Germinal center (tissue), 1 donor: ENCODE data around the gene S100A4.
"Not testable (repeated sequence)": the region's sequence is repeated elsewhere in the genome, so short reads cannot be mapped to it uniquely, and the experiment has no call there.

ENCODE experiments used
- DNase-seq: peaks from one replicate; pipeline ENCODE4 v3.0.0; 2012; ENCODE audit warnings: mixed read lengths, low spot score

Gene S100A4

DNA sequence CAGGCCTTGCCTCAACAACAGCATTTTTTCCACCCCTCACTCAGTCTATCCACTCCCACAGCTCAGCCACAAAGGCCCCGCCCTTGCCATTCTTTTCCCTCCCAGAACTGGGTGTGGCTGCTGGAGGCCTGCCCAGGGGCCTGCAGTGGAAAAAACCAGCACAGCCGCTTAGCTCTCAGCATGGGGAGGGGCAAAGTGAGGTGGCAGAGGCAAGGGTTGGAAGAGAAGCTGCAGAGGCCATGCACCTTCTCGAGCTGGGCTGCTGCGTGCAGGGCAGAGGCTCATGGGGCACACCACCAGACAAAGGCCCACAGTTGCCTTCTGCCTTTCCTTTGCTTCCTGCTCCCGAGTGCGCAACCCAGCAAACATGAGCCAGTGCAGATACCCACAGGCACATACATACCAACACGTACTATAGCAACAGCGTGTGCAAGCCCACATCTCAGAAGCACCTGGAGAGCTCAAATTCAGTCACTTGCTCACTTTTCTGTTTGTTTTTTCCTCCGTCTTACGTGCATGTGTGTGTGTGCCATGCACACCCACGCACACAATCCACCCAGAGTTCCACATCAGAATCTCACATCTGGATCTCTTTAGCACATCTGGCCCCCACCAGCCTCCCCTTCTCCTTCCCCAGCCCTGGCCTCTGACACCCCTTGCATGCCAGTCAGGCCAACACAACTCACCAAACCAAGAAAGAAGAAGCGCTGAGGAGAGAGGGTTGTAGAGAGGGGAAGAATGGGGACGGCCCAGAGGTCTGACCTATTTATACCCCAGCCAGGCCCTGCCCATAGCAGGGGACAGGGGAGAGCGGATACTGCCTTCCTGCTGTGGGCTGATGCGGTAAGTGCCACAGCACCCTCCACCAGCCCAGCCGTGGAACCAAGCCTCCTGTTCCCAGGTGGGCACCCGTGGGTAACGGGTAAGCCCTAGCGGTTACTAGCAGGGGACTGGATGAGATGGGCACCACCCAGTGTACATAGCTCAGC is at the start of gene S100A4:
Gene S100A4 (minus strand): TSS at position 740 of the 989 bp plus-strand sequence. CDS start 1,012 bp downstream, outside the sequence.
- peak; percentile 53 for DNase-seq

DNA sequence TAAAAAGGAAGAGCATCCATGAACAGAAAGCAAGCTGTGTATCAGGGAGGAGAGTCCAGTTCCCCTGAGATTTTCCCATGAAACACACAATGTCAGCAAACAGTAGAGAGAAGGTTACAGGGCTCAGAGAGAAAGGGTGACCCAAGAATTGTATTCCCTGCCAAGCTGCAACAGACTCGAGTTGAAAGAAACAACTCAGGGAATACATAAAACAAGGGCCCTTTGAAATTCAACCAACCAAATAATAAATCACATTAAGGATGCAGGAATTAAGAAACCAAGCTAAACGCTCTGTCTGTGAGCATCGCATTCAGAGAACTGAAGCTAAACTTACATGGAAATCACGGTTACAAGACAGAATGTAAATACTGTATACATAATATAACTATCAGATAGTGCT is 47.1 kb upstream of the S100A4 start:
- DNase-seq, result no peak

DNA sequence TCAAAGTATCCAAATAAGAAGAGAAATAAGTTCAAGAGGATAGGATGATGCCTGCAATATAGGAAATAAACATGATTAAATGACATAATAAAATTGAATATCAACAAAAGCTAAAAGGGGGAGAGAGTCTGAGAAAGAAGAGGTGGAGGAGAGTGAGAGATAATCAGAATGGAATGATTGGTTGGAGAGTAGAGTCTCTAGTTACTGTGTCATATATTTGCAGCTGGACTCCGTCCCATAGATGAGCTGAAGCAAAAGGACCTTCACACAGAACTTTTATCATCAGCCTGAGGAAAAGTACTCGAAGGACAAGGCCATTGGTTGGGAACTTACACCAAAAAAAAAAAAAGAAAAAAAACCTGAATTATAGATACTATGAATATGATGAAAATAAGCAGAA is 42.9 kb upstream of the S100A4 start:
- DNase-seq, result no peak

DNA sequence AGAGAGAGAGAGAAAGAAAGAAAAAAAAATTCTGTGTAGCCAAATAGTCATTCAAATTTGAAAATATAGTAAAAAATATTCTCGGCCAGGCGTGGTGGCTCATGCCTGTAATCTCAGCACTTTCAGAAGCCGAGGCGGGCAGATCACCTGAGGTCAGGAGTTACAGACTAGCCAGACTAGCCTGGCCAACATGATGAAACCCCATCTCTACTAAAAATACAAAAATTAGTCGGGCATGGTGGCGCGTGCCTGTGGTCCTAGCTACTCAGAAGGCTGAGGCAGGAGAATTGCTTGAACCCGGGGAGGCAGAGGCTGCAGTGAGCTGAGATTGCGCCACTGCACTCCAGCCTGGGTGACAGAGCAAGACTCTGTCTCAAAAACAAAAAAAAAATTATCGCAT is 42.4 kb upstream of the S100A4 start:
- not testable (repeated sequence) for DNase-seq

DNA sequence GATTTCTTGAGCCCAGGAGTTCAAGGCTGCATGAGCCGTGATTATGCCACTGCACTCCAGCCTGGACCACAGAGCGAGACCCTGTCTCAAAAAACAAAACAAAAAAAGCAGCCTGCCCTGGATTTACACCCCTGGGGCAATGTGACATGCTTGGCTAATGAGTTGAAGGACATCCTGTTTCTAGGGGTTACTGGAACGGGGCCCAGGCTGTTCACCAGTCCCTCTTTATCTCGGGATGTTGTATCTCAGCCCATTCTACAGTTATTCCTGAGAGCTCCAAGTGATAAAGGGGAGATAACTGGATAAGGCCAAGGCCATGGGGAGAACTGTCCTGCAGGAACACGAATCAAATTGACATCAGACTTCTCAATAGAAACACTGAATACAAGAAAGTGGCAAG is 41.7 kb upstream of the S100A4 start:
- DNase-seq, result no peak

DNA sequence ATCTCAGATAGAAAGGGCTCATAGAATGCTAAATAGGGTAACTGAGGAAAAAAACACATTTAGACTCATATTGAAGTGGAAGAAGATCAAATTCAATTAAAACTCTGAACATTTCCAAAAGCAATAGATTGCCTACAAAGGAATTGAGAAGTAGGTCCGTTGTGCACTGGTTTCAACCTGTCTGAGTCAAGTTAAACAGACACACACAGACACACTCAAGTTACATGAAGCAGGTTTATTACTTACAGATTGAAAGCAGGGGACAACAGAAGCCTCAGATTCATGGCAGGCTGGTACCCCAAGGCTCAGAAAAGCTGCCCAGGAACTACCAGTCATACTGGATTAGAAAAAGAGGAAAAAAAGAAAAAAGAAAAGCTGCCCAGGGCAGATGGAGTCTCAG is 40.7 kb upstream of the S100A4 start:
- DNase-seq, result no peak

DNA sequence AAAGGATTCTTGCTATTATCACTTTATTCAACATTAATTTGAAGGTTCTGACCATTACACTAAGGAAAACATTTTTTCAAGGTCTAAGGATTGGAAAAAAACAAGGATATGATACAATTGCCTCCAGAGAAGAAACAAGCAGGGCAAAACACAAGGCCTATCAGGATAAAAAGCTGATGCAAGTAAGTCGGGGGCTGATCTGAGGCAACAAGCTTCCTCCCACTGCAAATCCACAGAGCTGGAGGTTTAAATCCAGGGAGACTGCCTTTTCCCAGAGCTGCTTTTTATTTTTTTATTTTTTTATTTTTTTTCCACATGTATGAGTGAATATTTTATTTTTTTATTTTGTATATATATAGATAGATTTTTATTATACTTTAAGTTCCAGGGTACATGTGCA is 39.4 kb upstream of the S100A4 start:
- no peak for DNase-seq

DNA sequence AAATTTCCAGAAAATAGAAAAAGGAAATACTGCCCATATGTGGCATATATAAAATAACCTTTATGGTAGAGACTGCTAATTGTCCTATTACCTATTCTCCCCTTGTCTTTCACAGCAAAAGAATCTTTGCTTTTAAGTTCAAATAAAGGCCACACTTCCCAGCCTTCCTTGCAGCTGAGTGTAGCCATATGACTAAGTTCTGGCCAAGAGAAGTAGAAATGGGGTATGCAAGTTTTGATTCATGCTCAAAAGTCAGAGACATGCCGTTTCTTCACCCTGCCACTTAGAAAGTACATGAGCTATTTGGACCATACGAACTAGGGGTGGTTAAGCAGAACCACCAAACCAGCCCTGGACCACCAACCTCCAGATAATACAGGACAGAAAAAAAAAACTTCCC is 38.4 kb upstream of the S100A4 start:
- DNase-seq, result no peak

DNA sequence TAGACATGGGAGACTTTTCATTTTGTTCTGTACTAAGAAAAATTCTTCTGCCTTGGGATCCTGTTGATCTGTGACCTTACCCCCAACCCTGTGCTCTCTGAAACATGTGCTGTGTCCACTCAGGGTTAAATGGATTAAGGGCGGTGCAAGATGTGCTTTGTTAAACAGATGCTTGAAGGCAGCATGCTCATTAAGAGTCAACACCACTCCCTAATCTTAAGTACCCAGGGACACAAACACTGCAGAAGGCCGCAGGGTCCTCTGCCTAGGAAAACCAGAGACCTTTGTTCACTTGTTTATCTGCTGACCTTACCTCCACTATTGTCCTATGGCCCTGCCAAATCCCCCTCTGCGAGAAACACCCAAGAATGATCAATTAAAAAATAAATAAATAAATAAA is 37.9 kb upstream of the S100A4 start:
- DNase-seq, result not testable (repeated sequence)

DNA sequence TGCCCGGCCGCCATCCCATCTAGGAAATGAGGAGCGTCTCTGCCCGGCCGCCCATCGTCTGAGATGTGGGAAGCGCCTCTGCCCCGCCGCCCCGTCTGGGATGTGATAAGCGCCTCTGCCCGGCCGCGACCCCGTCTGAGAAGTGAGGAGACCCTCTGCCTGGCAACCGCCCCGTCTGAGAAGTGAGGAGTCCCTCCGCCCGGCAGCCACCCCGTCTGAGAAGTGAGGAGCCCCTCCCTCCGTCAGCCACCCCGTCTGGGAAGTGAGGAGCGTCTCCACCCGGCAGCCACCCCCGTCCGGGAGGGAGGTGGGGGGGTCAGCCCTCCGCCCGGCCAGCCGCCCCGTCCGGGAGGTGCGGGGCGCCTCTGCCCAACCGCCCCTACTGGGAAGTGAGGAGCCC is 37.2 kb upstream of the S100A4 start:
- DNase-seq, result not testable (repeated sequence)

DNA sequence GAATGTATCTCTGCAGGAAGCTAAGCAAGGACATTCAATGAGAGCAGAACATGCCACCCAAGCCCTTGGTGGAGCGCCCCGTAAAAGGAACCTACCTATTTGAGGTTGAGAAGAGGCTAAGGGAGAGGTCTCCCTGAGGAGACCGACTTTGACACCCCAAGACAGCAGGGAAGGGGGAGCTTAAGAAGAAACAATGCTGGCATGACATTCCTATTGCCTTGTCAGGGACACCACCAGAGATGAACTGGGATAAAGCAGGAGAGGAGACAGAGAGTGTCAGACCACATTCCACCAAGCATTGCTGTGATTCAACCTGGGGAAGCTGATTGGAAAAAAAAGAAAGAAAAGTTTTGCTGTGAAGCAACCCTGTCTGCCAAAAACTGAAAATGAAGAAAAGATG is 33.3 kb upstream of the S100A4 start:
- DNase-seq, result no peak

DNA sequence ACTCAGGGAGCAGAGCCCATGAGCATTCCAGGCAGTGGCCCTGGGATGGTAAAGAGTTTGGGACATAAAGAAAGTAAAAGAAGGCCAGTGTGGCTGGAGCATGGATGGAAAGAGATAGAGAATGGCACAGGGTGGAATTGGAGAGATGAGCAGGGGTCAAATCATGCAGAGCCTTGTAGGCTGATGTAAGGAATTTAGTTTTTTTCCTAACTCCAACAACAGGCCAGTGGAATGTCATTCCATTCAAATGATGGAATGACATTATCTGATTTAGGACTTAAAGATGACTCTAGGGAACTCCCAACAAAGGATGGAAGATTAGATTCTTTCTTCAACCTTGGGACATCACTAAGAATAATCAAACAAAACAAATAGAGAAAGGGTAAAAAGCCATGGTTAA is 32.9 kb upstream of the S100A4 start:
- DNase-seq, result no peak

DNA sequence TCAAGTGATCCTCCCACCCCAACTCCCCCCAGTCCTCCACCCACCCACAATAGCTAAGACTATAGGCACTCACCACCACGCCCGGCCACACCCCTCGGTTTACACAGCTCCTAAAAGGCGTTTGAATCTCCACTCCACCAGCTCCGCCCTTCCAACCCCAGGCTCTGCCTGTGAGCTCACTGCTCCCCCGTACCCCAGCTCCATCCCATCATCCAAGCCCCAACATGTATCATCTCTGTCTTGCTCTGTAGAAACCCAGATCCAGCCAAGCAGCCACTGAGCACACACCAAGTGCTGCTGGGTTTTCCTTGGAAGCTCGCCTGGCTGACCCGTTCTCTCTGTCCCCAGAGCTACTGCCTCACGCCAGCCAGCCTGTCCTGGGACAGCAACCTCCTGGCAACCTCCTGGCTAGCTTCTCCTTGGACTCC is 32.0 kb upstream of the S100A4 start:
- no peak for DNase-seq

DNA sequence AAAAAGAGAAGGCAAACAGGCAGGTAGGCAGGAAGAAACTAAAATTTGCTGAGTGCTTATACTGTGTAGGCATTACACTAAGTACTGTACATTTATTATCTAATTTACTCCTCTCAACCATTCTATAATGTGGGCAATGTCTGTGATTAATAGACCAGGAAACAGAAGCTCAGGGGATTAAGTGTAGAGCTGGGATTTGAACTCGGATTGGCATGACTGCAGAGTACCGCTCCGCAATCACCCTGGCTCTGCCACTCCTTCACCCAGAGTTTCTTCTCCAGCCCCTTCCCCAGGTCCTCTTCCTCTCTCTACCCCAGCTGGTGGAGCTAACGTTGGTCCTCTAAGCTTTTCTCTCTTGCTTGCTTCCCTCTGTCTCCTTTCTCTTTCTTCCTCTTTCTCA is 31.5 kb upstream of the S100A4 start:
- no peak for DNase-seq

DNA sequence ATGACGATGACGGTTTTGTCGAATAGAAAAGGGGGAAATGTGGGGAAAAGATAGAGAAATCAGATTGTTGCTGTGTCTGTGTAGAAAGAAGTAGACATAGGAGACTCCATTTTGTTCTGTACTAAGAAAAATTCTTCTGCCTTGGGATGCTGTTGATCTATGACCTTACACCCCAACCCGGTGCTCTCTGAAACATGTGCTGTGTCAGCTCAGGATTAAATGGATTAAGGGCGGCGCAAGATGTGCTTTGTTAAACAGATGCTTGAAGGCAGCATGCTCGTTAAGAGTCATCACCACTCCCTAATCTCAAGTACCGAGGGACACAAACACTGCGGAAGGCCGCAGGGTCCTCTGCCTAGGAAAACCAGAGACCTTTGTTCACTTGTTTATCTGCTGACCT is 29.9 kb upstream of the S100A4 start:
- not testable (repeated sequence) for DNase-seq

DNA sequence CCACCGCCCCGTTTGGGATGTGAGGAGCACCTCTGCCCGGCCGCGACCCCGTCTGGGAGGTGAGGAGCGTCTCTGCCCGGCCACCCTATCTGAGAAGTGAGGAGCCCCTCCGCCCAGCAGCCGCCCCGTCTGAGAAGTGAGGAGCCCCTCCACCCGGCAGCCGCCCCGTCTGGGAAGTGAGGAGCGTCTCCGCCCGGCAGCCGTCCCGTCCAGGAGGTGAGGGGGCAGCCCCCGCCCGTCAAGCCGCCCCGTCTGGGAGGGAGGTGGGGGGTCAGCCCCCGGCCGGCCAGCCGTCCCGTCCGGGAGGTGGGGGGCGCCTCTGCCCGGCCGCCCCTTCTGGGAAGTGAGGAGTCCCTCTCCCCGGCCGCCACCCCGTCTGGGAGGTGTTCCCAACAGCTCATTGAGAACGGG is 29.5 kb upstream of the S100A4 start:
- not testable (repeated sequence) for DNase-seq

DNA sequence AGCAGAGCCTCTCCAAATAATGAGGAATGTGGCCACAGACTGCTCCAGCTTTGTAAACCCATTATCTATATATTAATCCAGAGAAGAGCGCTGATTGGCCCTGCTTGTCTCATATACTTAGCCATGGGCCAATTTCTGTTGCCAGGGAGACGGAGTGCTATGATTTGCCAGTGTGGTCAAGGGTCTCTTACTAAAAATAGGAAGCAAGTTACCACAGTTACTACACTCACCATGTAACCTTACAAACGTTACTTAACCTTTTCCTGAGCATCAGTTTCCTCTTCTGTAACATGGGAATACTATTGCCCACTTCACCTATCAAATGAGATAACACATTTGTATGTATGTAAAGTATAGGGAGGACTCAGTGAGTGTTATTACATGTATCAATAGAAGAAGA is 27.7 kb upstream of the S100A4 start:
- no peak for DNase-seq

DNA sequence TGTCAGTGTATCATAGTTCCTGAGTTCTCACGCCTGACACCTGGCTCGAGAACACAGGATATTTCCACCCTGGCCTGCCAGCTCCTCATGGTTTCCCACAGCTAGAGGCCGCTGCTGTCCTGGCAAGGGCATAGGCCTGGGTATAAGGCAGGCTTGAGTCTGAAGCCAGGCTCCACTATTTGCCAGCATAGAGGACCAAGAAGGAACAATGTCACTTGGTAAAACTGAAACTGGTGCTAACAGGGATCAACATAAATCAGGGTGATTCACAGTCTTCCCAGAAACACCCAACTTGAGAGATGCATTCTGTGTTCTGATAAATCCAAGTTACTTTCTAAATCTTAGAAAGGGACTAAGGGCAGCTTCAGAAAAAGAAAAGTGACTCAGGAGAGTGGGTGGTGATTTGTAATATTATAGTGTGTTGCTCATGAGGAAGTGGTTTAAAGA is 27.0 kb upstream of the S100A4 start:
- peak; percentile 58 for DNase-seq

DNA sequence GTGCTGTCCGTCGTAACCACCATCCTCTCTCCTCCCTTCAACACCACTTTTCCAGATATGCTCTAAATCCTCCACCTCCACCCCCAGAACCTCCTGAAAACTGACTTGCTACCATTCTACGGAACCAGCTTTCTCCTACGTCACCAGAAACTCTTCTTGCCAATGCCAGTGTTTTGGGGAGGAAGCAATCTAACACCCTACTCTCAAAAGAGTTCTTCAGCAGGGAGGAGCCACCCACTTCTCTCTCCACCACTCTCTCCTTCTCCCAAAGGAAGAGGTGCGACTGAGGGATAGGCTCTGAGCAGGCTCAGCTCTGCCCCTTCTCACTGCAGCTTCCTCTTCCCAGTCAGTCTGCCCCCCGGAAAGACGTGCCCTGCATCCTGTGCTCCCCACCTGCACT is 26.1 kb upstream of the S100A4 start:
- DNase-seq, result no peak

DNA sequence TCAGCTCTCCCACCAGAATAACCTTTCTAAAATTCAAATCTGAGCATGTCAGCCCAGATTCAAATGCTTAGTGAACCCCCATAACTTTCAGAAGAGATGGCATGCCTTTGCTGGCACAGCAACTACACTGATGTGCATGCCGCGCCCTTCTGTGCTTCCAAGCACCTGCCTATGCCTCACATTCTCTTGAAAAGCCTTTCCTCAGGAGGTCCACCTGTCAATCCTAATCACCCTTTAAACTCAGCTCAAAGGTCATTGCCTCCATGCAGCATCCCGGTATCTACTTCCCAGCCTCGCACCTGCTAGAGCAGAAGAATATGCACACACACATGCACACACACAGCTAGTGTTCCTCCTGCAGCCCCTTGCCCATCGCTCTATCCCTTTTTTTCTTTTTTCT is 25.3 kb upstream of the S100A4 start:
- DNase-seq, result no peak

DNA sequence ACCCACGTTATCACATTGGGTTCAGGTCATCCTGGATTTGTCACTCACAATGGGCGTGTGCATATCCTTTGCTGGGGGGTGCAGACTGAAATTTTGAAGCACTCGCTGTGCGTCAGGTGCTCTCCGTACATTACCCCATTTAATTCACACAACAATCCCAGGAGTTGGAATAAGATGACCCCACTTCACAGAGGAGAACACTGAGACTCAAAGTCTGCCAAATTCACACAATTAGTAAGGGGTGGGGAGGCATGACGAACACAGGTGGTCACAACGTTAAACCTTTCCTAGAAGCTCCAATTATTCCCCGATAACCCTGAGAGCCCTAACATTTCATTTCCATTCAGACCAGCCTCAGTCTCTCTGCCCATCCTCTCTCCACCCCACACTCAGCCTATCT is 23.9 kb upstream of the S100A4 start:
- no peak for DNase-seq

DNA sequence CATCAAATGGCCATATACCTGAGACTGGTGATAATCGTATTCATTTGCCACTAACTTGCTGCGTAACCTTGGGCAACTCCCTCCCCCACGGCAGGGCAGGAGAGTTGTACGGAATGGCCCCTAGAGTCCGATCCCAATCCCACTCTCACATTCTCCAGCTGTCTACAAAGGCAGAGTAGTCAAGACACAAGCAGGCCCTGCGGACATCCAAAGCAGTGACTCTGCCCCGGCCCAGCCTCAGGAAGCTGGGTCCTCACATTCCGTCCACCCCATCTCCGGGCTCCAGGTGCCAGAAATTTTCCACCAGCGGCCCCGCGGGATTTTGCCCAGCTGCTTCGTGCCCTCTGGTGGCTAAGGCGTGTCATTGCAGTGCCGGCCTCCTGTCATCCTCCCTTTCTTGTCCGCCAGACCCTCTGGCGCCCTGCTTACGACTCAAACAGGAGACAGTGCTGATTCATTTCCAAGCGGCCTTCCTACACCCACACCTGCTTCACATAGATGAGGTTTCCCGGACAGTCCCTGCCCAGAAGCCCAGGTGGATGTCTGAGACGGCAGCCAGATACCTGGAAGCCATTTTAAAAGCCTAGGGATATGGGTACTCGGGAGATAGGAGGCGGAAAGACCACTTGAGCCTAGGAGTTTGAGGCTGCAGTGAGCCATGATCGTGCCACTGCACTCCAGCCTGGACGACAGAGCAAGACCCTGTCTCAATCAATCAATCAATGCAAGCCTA is 22.9 kb upstream of the S100A4 start:
- DNase-seq, result peak; percentile 88
